Measurements from ENCODE around the gene EXOC2.

The EXOC2 gene

DNA sequence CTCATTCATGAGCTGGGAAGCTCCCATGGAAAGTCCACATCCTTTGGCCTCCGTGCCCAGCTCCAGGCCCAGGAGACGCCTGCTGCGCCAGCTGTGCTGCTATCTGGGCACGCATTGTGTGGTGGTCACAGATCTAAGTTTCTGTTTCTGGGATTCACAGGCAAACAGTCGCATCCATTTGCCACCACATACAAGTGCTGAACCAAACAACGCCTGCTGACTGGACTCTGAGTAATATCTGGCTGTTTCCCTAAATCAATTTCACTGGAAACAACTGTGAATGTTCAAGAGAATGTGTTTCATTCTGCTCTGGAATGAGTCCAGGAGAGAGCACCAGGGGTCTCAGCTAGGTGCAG lies 255.9 kb downstream of the EXOC2 start:
- DNase-seq, result no peak

- no peak for DNase-seq
These were observed 256.5 kb downstream of the EXOC2 start for GRCh38 chr6:436308-437036.

DNA sequence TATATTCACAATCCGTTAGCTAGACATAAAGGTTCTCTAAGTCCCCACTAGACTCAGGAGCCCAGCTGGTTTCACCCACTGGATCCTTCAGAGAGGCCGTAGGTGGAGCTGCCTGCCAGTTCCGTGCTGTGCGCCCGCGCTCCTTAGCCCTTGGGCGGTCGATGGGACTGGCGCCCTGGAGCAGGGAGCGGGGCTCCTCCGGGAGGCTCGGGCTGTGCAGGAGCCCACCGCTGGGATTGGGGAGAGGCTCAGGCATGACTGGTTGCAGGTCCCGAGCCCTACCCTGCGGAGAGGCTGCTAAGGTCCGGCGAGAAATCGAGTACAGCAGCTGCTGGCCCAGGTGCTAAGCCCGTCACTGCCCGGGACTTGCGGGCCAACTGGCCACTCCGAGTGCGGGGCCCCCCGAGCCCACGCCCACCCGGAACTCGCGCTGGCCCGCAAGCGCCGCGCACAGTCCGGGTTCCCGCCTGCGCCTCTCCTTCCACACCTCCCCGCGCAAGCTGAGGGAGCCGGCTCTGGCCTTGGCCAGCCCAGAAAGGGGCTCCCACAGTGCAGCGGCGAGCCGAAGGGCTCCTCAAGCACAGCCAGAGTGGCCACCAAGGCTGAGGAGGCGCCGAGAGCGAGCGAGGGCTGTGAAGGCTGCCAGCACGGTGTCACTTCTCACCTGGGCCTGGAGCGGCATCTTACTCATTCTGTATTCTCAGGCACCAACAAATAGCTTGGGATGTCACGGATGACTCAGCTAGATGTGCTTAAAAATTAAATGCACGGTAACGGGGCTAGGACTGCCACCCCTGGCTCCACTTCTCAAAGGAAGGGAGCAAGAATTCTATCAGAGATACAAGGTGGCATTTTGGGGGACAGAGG lies 257.3 kb downstream of the EXOC2 start:
- no peak for DNase-seq

Measured in CD4-positive, alpha-beta T cell treated with Interleukin-15 for 1 hour (primary cell).